HCT116 (cell line): ENCODE results near the gene MYZAP. TPM values are rescaled to one million over a fixed set of nuclear protein-coding genes. Genes with fewer than 3 reads are reported as not detected.

Source experiments
- ATAC-seq: fragments of 200-7000 bp; cut with Tn5 transposase; 2 replicates; pipeline ENCODE4 v1.9.1; 2020; ENCODE audit warnings: mild to moderate bottlenecking, moderate library complexity
- BruUV-seq: library from RNA; stranded (reverse); fragments of 400-500 nt; replicated peaks from 2 replicates; lab custom pipeline; 2021; lab: Mats Ljungman, UMichigan
- CTCF ChIA-PET: fragments of 300-600 bp; sonication (Branson Sonifier 250); formaldehyde crosslinking; loops from one replicate; lab custom pipeline; 2021; ENCODE audit warnings: antibody characterized with exemption; lab: Charles Lee
- POLR2A ChIA-PET: fragments of 300-600, 350-600 bp; sonication (Branson Sonifier 250); formaldehyde crosslinking; loops from one replicate; lab custom pipeline; 2021; ENCODE audit warnings: antibody characterized with exemption; lab: Charles Lee
- RAD21 ChIA-PET, 2 experiments: fragments of 300-600 bp; sonication (Branson Sonifier 250); formaldehyde crosslinking; loops; one replicate each; lab custom pipeline; 2023; ENCODE audit warnings: low total read pairs in 2 of 2; ENCODE audit not compliant: uncharacterized antibody in 2 of 2, unreplicated experiment in 2 of 2, low non-redundant PET in 1 of 2; lab: Charles Lee
- DNase-seq: peaks from one replicate; pipeline ENCODE4 v3.0.0-alpha.2; 2010; ENCODE audit warnings: low read depth, low spot score
- H2AFZ ChIP-seq: fragments of 200-600 bp; shearing (Covaris generic), sonication (generic); 2 replicates; pipeline ENCODE4 v1.6.1; 2017; ENCODE audit warnings: low read depth, mixed run types, mixed read lengths, antibody characterized with exemption, low read length; ENCODE audit not compliant: poor library complexity, severe bottlenecking
- H3K27ac ChIP-seq: 2 replicates; pipeline ENCODE4 v1.5.1; 2012; ENCODE audit warnings: low read depth, low read length
- H3K27me3 ChIP-seq: fragments of 200-600 bp; sonication (generic); 2 replicates; pipeline ENCODE4 v1.6.1; 2016; ENCODE audit warnings: mixed run types, low read length, mixed read lengths; ENCODE audit not compliant: insufficient read depth
- H3K36me3 ChIP-seq, 2 experiments: fragments of 200-500 bp in 1 of 2; fragments of 200-600 bp in 1 of 2; sonication (Bioruptor generic) in 1 of 2; sonication (generic) in 1 of 2; 2 replicates each; pipeline versions ENCODE4 v1.5.1 to v1.6.1; 2014 to 2016; ENCODE audit warnings: low read length in 2 of 2, inconsistent platforms in 1 of 2, mixed read lengths in 1 of 2, mixed run types in 1 of 2; ENCODE audit not compliant: insufficient read depth in 2 of 2, control insufficient read depth in 1 of 2
- H3K4me1 ChIP-seq, 2 experiments: fragments of 200-600 bp in 1 of 2; sonication (generic) in 1 of 2; 2 replicates each; pipeline versions ENCODE4 v1.5.1 to v1.6.1; 2012 to 2017; ENCODE audit warnings: low read length in 2 of 2, inconsistent platforms in 1 of 2, mild to moderate bottlenecking in 1 of 2, mixed read lengths in 1 of 2, mixed run types in 1 of 2, moderate library complexity in 1 of 2; ENCODE audit not compliant: insufficient read depth in 2 of 2, control insufficient read depth in 1 of 2
- H3K4me2 ChIP-seq: fragments of 200-600 bp; sonication (generic); 2 replicates; pipeline ENCODE4 v1.6.1; 2017; ENCODE audit warnings: mixed run types, low read length, mixed read lengths
- H3K4me3 ChIP-seq, 2 experiments: fragments of 200-600 bp in 1 of 2; sonication (generic) in 1 of 2; replicated peaks in 1 of 2; 2 replicates each; pipeline ENCODE4 v1.5.1; 2011 to 2016; ENCODE audit warnings: low read length in 2 of 2, control low read depth in 1 of 2, low read depth in 1 of 2, mild to moderate bottlenecking in 1 of 2, mixed read lengths in 1 of 2, mixed run types in 1 of 2
- H3K79me2 ChIP-seq: fragments of 200-600 bp; sonication (generic); 2 replicates; pipeline ENCODE4 v1.6.1; 2017; ENCODE audit warnings: mild to moderate bottlenecking, mixed run types, low read length, moderate library complexity, mixed read lengths; ENCODE audit not compliant: insufficient read depth
- H3K9ac ChIP-seq: fragments of 200-600 bp; sonication (generic); 2 replicates; pipeline ENCODE4 v1.6.1; 2016; ENCODE audit warnings: low read length, mixed read lengths
- H3K9me2 ChIP-seq: fragments of 200-600 bp; sonication (generic), shearing (Covaris generic); 2 replicates; pipeline ENCODE4 v1.6.1; 2017; ENCODE audit warnings: mixed run types, mild to moderate bottlenecking, moderate library complexity; ENCODE audit not compliant: insufficient read depth
- H3K9me3 ChIP-seq, 2 experiments: fragments of 200-500 bp in 1 of 2; fragments of 200-600 bp in 1 of 2; sonication (Bioruptor generic) in 1 of 2; sonication (generic) in 1 of 2; 2 replicates each; pipeline ENCODE4 v1.6.1; 2014 to 2017; ENCODE audit warnings: low read length in 2 of 2, mixed read lengths in 2 of 2, inconsistent platforms in 1 of 2, low read depth in 1 of 2, mild to moderate bottlenecking in 1 of 2, mixed run types in 1 of 2, moderate library complexity in 1 of 2; ENCODE audit not compliant: control insufficient read depth in 1 of 2, insufficient read depth in 1 of 2
- H4K20me1 ChIP-seq: fragments of 200-600 bp; sonication (generic), shearing (Covaris generic); 2 replicates; pipeline ENCODE4 v1.6.1; 2017; ENCODE audit warnings: mixed run types, mild to moderate bottlenecking, moderate library complexity; ENCODE audit not compliant: insufficient read depth
- CTCF ChIP-seq, 3 experiments: fragments of 200-600 bp in 1 of 3; sonication (generic) in 1 of 3; IDR thresholded peaks in 2 of 3; conservative IDR thresholded peaks in 1 of 3; 2 replicates each; pipeline ENCODE4 v1.5.1; 2012 to 2017; ENCODE audit warnings: low read depth in 2 of 3, low read length in 2 of 3, antibody characterized with exemption in 1 of 3, borderline replicate concordance in 1 of 3, control low read depth in 1 of 3, mild to moderate bottlenecking in 1 of 3, mixed read lengths in 1 of 3, mixed run types in 1 of 3, moderate library complexity in 1 of 3; ENCODE audit not compliant: insufficient read depth in 1 of 3
- EZH2 ChIP-seq: fragments of 200-600 bp; sonication (generic); IDR thresholded peaks from 2 replicates; pipeline ENCODE4 v1.6.1; 2017; ENCODE audit warnings: antibody characterized with exemption, mixed run types
- FOSL1 ChIP-seq: IDR thresholded peaks from 2 replicates; pipeline ENCODE4 v1.6.1; 2012; ENCODE audit warnings: low read depth
- MAX ChIP-seq: IDR thresholded peaks from 2 replicates; pipeline ENCODE4 v1.6.1; 2012
- POLR2AphosphoS5 ChIP-seq: IDR thresholded peaks from 2 replicates; pipeline ENCODE4 v1.6.1; 2011; ENCODE audit warnings: mild to moderate bottlenecking, low read depth, low read length, moderate library complexity
- RAD21 ChIP-seq: IDR thresholded peaks from 2 replicates; pipeline ENCODE4 v1.6.1; 2012; ENCODE audit warnings: low read depth, mild to moderate bottlenecking
- REST ChIP-seq: IDR thresholded peaks from 2 replicates; pipeline ENCODE4 v1.6.1; 2012; ENCODE audit warnings: low read depth
- SIN3A ChIP-seq: IDR thresholded peaks from 2 replicates; pipeline ENCODE4 v1.6.1; 2012; ENCODE audit warnings: low read depth
- SRF ChIP-seq: IDR thresholded peaks from 2 replicates; pipeline ENCODE4 v1.6.1; 2012; ENCODE audit warnings: low read depth
- YY1 ChIP-seq: IDR thresholded peaks from 2 replicates; pipeline ENCODE4 v1.6.1; 2011; ENCODE audit warnings: low read length, low read depth, moderate library complexity, mild to moderate bottlenecking; ENCODE audit not compliant: insufficient replicate concordance; ENCODE audit errors: extremely low read depth
- ZBTB33 ChIP-seq: IDR thresholded peaks from 2 replicates; pipeline ENCODE4 v1.6.1; 2011; ENCODE audit warnings: mild to moderate bottlenecking, low read length, moderate library complexity; ENCODE audit not compliant: insufficient replicate concordance; ENCODE audit errors: extremely low read depth
- ZFX ChIP-seq: fragments of 450-650 bp; IDR thresholded peaks from 2 replicates; pipeline ENCODE4 v1.6.1; 2017
- ZNF274 ChIP-seq: fragments of 200-500 bp; sonication (Bioruptor generic); IDR thresholded peaks from 2 replicates; pipeline ENCODE4 v1.6.1; 2014; ENCODE audit warnings: mild to moderate bottlenecking, low read depth, low read length, inconsistent platforms
- intact Hi-C: fragments of 100-400 bp; cut with micrococcal nuclease; formaldehyde crosslinking; loops from 2 replicates; pipeline ENCODE4 v1.10.0; 2022
- total RNA-seq: library from RNA; stranded (reverse); gene quantifications from one replicate; pipeline ENCODE4 v1.2.1, GENCODE V29; 2021; ENCODE audit not compliant: unreplicated experiment

The MYZAP gene
- total RNA-seq, 1 experiment from 2014 or later = 5.8 TPM

- intact Hi-C loops = loop anchor here (2.0 kb wide), 1 partner anchor 195 kb away; no protein-coding TSS in a partner anchor
- BruUV-seq = no TSS peak
- RAD21 ChIA-PET = no interaction called here
Measured at GRCh38 chr15:57665939-57666338, 74.2 kb downstream of the MYZAP start.

More at GRCh38 chr15:57665939-57666338, 74.2 kb downstream of the MYZAP start:
- Histone ChIP-seq H2AFZ (no peak overlapping the region), H3K79me2 (no peaks in the 10 kb centered on the region), H4K20me1 (no peaks in the 10 kb centered on the region), H3K9ac (no peak overlapping the region), H3K9me3 (no peaks in the 10 kb centered on the region), H3K9me2 (no peaks in the 10 kb centered on the region), H3K27ac (no peak overlapping the region), H3K27me3 (no peaks in the 10 kb centered on the region), H3K4me2 (no peak overlapping the region), H3K4me1 (peaks cover 5 to 6% of the 10 kb centered on the region in 2 experiments; a peak in 2 of 4 replicates), H3K4me3 (no peak overlapping the region), H3K36me3 (no peaks in the 10 kb centered on the region)
- TF ChIP-seq CTCF (IDR thresholded peaks at IDR 0.05 in 2 of 3, conservative IDR thresholded peaks at IDR 0.05 in 1 of 3; ENCODE audit: borderline replicate concordance in 1 of 3, insufficient read depth in 1 of 3, low read depth in 2 of 3, low read length in 2 of 3) (no peak), SIN3A (no peak), POLR2AphosphoS5 (no peak), ZFX (no peak), EZH2 (no peak), YY1 (no peak), SRF (no peak), ZNF274 (no peak), FOSL1 (no peak), ZBTB33 (no peak), REST (no peak), MAX (no peak), RAD21 (no peak)
- CTCF ChIA-PET = no interaction called here
- ATAC-seq (no peak), DNase-seq (no peak)
- POLR2A ChIA-PET = no interaction called here
